ENCODE results near the gene PLXNA2. TPM values are rescaled to one million over a fixed set of nuclear protein-coding genes. Genes with fewer than 3 reads are reported as not detected.

Gene PLXNA2
- total and polyA plus RNA-seq, 2 of the 13 experiments (the other 11 are each of a cell fraction or from before 2014, with no cell fraction given): 1.1 to 2.1 TPM

GRCh38 chr1:208233546-208233945 lies 10.6 kb downstream of the PLXNA2 start (continued):
- TF ChIP-seq FOXO4 (CRISPR knock-in tag; conservative IDR thresholded peaks at IDR 0.05) (no peak), ZNF782 (CRISPR knock-in tag; IDR thresholded peaks at IDR 0.05; ENCODE audit: borderline replicate concordance) (no peak), ZNF280D (CRISPR knock-in tag; IDR thresholded peaks at IDR 0.05) (no peak)

- in situ Hi-C loops (cut with HindIII; ENCODE audit: extremely low pct_ligation_motif_present, low pct_unique_long_range_greater_than_20kb) (no loop called here), intact Hi-C loops (cut with micrococcal nuclease; ENCODE audit: unreplicated experiment) (no loop called here)
- ChIA-PET POLR2A (no interaction called here), CTCF (ENCODE audit: low intra/inter-chr PET ratio, low total read pairs) (no interaction called here)
- no peak overlapping the region for H2AFZ ChIP-seq (ENCODE audit: low read length)
- H3K36me3 ChIP-seq (replicated peaks in 1 of 2; ENCODE audit: control insufficient read depth in 1 of 2, insufficient read depth in 2 of 2, low read length in 2 of 2): no peaks in the 10 kb centered on the region; a peak in 1 of 5 replicates
- TF ChIP-seq REXO4 (CRISPR knock-in tag; IDR thresholded peaks at IDR 0.05; ENCODE audit: borderline replicate concordance) (no peak), NPAS2 (CRISPR knock-in tag; IDR thresholded peaks at IDR 0.05; ENCODE audit: borderline replicate concordance) (no peak), ZNF670 (CRISPR knock-in tag; IDR thresholded peaks at IDR 0.05; ENCODE audit: borderline replicate concordance) (no peak), SOX6 (IDR thresholded peaks at IDR 0.05) (no peak), SOX6 (CRISPR knock-in tag; IDR thresholded peaks at IDR 0.05) (no peak), CCDC6 (CRISPR knock-in tag; IDR thresholded peaks at IDR 0.05) (no peak), ZMAT5 (CRISPR knock-in tag; IDR thresholded peaks at IDR 0.05; ENCODE audit: borderline replicate concordance, low read depth) (no peak), SSRP1 (CRISPR knock-in tag; IDR thresholded peaks at IDR 0.05) (no peak), ZNF354B (CRISPR knock-in tag; IDR thresholded peaks at IDR 0.05) (no peak), SAFB2 (CRISPR knock-in tag; IDR thresholded peaks at IDR 0.05; ENCODE audit: borderline replicate concordance, low read depth) (no peak), ZNF160 (CRISPR knock-in tag; IDR thresholded peaks at IDR 0.05) (no peak), ZBTB25 (CRISPR knock-in tag; IDR thresholded peaks at IDR 0.05) (no peak), RNF2 (conservative IDR thresholded peaks at IDR 0.05; ENCODE audit: low read depth) (no peak)
- no peak overlapping the region for H3K4me3 ChIP-seq (replicated peaks in 1 of 3; ENCODE audit: insufficient read depth in 1 of 3, low read depth in 2 of 3, low read length in 3 of 3)
- no peak overlapping the region for H3K4me2 ChIP-seq (ENCODE audit: low read depth, low read length)
- no peak for FAIRE-seq
- no peak overlapping the region for H3K27ac ChIP-seq (ENCODE audit: extremely low read length, insufficient read depth, low read length)
- H3K9ac ChIP-seq (ENCODE audit: insufficient read depth, low read depth, low read length): no peak overlapping the region
- no peaks in the 10 kb centered on the region for H3K79me2 ChIP-seq (ENCODE audit: insufficient read depth, low read length)
- peaks cover 45% of the 10 kb centered on the region for H3K4me1 ChIP-seq (ENCODE audit: insufficient read depth, low read length)
- no TSS peak for BruUV-seq (replicated peaks)
- no peak for ATAC-seq
- WGBS (ENCODE audit: low lambda C conversion rate): 96% methylated on average over 3 of the region's 3 CpGs
- H3K27me3 ChIP-seq (ENCODE audit: control insufficient read depth in 1 of 2, insufficient read depth in 2 of 2, low read length in 2 of 2): peaks cover 0 to 4% of the 10 kb centered on the region in 2 experiments; a peak in 1 of 5 replicates
- no peaks in the 10 kb centered on the region for H3K9me3 ChIP-seq (ENCODE audit: low read length)
- H4K20me1 ChIP-seq (ENCODE audit: insufficient read depth, low read length): no peaks in the 10 kb centered on the region
- DNase-seq (ENCODE audit: low spot score): no peak
Observed at GRCh38 chr1:208232662-208233038, 11.5 kb downstream of the PLXNA2 start.

Measured in HepG2 (cell line).